Smooth muscle cell of the brain vasculature (primary cell): ENCODE results near the gene ARL8A.
"Not testable (repeated sequence)": the region's sequence is repeated elsewhere in the genome, so short reads cannot be mapped to it uniquely, and the experiment has no call there.

Source experiments
- DNase-seq: peaks from one replicate; pipeline ENCODE4 v3.0.0-alpha.2; 2012; ENCODE audit warnings: low read depth, low spot score

Gene ARL8A

DNA sequence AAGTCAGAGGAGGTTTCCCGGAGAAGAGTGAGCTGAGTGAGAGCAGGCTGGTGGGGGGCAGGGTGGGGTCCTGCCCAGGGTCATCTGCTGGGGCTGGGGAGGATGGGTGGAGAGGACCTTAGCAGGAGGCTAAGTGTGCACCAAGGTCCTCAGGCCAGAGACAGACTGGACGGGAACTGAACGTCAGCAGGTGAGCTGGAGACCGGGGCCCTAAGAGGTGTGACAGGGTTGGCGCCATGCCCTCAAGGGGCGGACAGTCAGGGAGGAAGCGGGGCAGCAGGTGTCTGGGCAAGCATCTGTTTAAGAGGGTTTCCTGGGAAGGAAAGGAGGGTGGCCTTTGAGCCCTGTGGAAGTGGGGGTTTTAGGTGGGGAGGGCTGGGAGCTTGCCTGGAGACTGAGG, 29.5 kb upstream of the ARL8A start:
- DNase-seq = no peak

DNA sequence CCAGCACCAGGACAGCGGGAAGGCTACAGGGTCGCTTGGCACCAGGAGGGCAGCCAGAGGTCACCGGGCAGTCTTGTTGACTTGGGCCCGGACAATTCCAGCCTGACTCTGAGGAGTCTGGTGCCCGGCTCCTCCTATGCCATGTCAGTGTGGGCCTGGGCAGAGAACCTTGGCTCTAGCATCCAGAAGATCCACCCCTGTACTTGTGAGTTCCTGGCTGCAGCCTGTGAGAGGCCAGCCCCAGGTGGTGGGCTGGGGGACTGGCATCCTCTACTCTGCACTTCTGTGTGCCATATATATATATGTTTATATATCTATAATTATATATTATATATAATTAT, 27.4 kb upstream of the ARL8A start:
- no peak for DNase-seq

DNA sequence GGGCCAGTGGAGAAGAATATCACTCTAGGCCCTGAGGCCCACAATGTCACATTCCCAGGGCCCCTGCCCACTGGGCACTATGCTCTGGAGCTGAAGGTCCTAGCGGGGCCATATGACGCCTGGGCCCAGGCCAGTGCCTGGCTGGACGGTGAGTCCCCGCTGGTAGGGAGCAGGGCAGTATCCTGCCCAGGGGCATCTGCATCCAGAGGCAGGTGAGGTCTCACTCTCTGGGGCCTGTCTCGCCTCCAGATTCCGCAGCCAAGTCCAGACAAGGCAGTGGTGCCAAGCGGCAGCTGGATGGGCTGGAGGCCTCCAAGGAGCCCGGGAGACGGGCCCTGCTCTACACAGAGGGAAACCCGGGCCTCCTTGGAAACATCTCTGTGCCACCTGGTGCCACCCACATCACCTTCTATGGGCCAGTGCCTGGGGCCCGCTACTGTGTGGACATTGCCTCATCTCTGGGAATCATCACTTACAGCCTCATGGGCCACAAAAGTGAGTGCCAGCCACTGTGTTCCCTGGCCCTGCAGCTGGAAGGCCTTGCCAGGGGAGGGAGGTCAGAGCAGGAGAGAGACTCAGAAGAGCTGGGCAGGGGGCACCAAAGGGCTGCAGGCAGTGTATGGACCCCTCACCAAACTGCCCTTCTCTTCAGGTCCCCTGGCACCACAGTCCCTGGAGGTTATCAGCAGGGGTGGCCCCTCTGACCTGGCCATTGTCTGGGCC, 26.9 kb upstream of the ARL8A start:
- DNase-seq = no peak

DNA sequence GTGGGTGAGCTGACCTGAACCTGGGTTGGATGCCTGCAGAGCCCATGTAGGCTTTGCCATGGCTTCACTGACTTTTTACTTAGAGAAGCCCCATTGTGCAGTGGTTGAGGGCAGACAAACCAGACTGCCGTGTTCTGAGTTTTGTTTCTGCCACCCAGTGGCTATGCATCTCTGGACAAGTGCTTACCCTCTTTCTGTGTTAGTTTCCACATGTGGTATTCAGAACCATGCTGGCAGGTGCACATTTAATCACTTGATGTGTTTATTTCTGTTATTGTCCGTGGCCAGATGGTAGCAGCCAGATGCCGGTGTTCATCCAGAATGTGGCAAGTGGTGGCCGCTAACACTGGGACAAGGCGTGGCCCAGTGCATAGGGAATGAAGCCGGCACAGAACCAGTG, 26.2 kb upstream of the ARL8A start:
- no peak for DNase-seq

DNA sequence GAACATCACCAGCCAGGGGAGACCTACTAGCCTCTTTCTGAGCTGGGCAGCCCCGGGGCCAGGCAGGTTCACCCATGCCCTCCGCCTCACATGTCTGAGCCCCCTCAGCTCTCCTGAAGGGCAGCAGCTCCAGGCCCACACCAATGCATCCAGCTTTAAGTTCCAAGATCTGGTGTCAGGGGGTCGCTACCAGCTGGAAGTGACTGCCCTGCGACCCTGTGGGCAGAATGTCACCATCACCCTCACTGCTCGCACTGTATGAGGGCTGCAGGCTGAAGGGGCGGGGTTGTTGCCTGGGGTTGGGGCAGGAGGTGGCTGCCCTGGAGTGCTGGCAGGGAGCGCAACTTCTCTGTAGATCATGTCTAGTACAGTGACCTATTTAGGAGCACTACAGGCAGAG, 24.3 kb upstream of the ARL8A start:
- DNase-seq = no peak

DNA sequence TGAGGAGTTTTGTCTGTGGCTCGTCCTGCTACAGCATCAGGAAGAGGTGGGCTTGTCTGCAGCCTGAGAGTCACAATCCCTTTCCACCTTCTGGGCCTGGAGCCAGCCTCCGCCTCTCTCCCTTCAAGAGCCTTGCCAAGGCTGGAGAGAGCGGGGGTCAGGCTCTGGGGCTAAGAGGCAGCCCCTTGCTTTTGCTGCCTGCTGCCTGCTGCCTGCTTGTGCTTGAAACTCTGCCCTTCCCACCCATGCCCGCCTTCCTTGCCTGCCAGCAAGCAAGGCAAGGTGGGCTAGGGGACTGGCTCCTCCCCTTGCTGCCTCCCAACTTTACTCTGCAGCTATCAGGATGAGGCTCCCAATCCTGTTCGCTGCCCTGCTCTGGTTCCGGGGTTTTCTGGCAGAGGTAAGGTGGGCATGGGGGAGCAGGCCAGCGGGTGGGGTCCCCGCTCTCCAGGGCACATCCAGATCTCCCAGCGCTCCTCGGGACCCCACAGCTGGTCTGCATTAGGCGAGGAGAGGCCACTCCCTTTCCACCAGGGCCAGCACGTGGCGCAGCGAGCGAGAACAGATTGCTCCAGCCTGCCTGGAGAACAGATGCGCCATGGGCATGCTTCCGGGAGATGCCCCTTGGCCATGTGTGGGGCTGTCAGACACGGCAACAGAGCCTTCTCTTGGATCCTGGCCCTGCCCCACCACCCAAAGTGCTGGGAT, 23.3 kb upstream of the ARL8A start:
- no peak for DNase-seq

DNA sequence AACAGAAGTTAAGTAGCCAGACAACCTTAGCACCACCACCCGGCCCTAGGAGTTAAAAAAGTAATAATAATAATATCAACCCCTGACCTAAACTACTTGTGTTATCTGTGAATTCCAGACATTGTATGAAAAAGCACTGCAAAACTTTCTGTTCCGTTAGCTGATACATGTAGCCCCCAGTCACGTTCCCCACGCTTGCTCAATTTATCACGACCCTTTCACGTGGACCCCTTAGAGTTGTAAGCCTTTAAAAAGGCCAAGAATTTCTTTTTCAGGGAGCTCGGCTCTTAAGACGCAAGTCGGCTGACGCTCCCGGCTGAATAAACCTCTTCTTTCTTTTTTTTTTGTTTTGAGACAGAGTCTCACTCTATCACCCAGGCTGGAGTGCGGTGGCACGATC, 22.5 kb upstream of the ARL8A start:
- not testable (repeated sequence) for DNase-seq

DNA sequence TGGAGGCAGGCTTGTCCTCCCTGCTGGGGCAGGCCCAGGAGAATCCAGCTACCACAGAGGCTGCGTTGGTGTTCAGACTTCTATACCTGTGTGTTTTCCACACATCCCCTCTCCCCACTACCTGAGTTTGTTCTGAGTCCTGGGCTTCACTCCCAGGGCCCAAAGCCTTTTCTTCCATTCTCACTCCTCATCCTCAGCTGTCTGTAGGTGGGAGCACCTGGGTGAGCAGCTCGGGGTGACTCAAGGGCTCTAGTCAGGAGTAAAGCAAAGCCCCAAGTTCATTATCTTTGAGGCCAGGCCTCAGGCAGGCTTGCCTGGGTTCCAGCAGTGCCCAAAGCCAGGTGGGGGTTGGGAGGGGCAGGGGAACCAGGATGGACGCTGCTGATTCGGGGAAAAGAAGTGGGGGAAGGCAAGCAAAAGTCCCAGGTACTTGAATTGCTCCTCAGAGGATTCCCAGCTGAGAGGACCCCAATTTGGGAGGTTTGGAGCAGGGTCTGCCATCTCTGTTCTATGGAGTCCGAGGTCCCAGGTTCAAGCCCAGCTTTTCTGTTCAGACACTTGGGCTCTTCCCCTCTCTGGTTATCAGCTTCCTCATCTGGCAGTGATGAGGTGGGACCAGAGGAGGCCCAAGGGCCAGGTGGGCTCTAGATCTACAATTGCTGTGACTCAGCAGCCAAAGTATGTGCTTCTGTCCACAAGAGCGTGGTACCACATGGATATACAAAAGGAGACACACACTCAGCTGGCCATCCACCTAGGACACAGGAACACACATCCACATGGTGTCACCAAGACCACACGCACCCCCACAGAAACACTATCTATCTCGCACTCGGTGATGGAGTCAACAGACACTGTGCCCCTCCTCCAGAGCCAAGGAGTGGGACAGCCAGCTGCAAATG, 21.7 kb upstream of the ARL8A start:
- DNase-seq = no peak

DNA sequence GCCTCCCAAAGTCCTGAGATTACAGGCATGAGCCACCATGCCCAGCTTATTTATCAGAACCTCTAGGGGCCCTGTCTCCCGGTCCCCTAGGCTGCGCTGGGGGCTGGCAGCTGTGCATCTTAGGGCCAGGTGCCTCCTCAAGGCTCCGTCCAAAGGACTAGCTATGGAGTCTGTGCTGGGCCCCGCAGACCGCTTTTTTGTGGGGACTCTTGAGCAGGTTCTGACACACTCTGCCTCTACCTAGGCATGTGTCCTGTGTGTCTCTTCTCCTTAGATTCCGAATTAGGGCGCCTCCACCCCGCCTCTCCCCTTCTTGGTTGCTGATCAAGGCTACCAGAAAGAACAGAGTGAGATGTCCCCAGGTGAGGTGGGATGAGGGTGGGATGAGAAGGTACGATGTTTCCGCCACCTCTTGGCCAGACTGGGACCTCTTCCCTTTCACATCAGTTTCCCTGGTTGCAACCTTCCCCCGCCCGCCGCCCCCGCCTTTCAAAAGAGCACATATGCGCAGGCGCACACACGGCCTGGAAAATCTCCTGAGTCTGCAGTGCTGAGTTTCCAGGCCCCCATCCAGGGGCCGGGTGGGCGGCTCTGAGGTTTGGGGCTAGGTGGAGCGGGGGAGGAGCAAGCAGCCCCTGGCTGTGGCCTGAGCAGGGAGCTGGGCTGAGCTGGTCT, 20.9 kb upstream of the ARL8A start:
- DNase-seq = no peak

DNA sequence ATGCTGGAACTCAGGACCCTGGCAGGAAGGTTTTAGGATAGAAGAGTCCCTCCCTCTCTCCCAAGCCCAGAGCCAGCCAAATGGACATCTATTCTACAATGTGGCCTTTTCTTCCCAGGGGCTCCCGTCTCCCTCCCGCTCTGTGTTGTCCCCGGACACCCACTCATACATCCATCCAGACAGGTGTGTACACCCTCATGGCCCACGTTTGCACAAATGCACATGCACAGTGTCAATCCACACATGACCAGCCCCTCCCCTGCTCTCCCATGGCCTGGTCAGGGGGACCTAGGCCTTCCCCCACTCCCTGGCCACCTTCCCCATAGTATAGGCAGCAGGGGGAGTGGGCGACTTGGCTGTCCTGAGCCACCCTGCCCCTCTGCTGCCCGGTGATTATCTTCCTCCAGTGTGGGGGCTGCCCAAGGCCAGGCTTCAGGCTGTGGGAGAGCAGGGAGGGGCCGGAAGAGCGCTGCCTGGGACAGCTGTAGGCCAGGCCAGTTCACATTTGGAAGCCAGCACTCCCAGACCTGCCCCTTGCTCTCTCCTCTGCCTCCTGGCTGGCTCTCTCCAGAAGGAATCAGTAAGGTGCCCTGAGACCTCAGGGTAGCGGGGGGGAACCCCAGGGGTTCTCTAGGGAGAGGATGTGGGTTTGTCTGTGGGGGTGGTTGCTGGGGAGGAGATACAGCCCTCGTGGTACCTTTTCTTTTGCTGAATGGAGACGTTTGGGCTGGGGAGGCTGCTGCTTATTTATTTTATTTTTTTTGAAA, 19.9 kb upstream of the ARL8A start:
- no peak for DNase-seq

DNA sequence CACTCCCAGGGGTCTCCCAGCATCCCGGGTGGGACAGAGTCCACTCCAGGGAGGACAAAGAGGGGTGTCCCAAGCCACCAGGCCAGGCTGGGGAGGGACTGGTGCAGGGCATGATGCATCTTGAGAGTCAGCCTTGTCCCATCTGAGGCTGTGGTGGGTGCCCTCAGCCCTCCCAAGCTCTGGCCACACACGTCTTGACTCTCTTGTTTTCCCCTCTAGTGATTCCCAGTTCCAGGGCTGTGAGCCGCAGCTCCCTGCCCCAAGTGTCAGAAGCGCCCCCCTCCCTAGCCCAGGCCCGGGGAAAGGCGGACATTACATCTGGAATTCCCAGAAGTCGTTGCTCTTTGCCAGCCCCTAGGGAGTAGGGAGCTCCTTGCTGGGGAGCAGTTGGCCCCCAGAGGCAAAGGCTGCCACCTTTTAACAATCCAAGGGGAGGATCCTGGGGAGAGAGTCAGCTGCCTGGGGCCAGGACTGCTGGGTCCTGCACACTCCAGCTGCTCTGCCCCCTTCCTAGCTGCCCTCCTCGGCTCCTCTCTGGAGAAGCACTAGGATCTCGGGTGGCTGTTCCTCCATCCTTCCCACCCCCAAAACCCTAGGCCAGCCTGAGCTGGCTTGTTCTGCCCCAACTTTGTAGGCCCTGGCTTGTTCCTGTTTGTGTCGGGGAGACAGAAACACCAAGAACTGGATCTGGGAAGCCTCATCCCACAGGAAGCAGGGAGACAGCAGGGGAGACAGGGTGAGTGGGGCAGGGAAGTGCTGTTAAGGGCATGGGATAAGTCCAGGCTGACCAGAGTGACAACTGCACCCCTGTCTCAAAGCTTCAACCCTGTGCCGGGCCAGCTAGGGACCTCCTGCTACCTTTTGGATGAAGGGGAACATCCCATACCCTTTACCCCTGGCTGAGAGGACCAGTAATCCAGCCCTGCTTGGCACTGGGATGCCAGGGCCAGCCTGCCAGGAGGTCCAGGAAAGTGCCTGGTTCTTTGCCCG, 19.0 kb upstream of the ARL8A start:
- no peak for DNase-seq

DNA sequence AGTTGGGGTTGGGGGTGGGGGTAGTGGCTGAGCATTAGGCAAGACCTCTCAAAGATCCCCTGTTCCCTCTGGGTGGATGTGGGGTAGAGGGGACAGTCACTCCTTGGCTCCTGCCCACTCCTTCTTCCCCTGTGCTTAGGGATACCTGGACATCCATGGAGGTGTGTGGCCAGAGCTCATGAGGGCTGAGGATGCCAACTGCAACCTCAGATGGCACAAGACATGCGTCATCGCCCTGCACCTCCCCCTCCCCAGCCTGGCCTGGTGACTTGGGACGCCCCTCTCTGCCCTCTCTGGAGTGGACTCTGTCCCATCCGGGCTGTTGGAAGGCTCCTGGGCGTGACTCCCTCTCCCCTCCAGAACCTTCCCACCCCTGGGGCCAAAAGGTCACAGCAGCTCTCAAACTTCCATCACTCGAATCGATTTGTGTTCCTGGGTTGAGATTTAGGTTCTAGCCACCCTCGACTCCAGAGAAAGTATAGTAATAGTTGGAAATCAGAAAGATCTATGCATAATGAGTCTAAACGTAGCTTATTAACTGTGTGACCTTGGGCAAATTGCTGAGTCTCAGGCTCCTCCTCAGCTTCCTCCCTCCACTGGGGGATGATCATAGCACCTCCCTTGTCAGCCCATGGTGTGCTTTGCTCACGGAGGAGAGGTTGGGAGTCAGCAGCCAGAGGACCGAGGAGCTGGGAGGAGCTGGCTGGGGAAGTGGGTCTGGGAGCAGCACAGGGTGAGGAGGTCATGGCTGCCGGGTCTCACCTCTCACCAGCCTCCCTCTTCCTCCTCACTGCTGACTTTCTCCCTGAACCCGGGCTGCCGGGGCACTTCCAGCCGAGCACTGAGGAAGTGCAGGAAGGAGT, 18.1 kb upstream of the ARL8A start:
- DNase-seq = no peak

DNA sequence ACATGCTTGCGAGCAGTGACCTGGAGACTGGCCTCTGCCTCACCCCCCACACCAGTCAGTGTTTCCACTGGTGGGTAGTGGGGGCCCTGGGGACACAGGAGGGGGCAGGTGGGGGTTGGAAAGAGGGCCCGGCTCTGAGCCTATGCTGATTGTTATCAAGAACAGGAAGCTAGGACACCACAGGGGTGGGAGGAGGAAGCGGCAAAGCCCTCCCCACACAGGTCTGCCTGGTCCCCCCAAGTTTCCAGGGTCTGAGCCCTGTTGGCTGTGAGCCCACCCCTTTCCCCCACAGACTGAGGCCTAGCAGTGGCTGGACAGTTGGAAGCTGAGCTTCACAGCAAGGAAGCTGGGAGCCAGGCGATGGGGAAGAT, 17.5 kb upstream of the ARL8A start:
- no peak for DNase-seq

DNA sequence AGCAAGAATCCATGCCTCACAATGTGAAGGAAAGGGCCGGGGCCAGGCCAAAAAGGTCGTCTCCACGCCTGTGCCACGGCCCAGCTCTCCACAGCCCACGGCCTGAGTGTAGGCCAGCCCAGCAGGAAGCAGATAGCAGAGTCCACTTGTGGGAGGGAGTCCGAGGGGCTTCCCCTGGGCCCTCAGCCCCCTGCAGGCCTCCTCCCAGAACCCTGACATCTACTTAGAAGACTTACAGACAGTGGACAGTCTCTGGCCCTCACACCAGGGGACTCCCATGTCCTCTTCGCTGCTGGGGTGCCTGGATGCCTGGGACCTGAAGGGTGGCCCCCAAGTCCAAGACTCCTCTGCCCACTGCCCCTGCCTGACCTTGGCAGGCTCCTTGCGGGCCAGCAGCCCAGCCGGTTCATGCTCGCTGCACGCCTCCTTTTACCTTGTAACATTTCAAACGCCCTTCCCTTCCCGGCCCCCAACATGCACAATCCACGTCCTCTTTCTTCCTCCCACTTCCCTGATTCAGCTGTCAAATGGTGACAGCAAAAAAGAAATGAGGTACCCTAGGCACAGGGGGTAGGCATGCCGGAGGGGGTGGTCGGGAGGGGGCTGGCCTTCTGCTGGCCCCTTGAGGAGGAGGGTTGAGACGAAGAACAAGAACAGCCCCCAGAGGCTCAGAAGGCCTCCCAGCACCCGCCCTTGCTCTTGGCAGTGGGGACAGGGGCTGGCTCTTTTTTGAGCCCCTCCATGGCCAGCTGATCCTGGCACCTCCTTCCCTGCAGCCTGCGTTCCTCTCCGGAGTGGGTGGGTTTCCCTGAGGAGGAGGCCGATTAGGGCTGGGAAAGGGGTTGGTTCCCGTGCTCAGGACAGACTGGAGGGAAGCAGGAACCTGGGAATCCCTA, 16.9 kb upstream of the ARL8A start:
- DNase-seq = no peak

DNA sequence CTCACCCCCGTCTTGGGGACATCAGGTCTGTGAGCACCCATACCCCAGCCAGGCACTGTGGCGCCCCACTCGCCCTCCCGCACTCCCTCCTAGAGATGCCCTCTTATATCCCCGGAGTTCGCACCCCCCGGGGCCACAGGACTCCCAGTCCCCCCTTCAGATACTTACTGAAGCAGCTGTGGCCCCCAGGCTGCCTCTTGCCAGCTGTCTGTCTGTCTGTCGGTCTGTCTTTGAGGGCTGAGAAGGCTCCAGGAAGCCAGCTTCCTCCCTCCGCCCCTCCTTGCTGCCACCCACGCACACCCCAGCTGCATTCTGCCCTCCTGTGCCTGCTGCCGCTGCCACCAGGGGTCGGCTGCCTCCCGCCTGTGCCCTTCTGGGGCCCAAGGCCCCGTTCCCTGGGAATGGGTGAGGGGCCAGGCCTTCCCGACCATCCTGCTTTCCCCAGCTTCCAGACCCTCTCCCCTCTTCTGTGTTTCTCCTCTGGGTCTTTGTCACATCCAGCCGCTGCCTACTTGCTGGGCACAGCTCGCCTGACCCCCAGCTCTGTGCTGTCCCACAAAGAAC, 15.9 kb upstream of the ARL8A start, which contains the start of gene PTPN7:
Gene PTPN7, minus strand, starts transcription at position 226 of the 564 bp plus-strand sequence. CDS start 1,200 bp downstream, outside the sequence.
- DNase-seq = no peak

DNA sequence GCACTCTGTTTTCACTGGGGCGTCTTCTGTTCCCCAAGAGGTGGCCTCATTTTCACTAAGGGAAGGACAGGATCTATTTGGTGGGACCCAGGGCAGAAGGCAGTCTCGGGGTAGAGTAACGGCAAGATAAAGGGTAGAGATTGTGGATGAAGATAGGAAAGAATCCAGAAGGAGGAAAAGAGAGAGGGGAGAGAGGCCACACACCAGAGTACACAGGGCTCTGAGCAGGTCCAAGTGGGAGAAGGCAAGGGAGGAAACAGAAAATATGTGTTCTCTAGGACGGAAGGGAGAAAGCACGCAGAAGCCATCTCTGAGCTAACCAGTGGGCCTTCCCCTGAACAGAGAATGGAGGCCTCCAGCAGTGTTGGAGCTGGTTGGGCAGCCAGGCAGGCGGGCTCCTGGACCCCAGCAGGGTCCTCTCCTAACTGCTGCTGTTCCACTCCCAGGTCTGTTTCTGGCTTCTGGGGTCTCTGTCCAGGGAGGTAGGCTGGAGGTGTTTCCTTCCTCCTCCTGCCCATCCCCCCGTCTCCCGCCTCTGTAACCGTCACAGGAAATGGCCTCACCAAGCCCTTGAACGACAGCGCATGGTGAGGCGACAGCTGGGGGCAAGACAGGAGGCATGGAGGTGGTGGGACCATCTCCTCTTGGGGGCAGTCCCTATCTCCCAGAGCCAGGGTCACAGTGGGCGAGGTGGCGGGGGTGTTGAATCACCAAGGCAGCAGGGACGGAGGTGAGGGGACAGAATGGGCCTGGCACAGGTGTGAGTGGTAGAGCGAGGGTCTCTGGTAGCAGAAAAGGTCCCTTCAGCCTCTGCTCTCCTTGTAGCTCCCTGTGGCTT, 15.2 kb upstream of the ARL8A start:
- DNase-seq = no peak
